ENCODE measurements around the gene BBS12. TPM values are rescaled to one million over a fixed set of nuclear protein-coding genes. Genes with fewer than 3 reads are reported as not detected.
A peak's percentile ranks its signal among the peaks of the same experiment; 100 is the strongest.

The BBS12 gene
- total RNA-seq, 4 donors from 2014 or later, result 3.0 to 5.7 (median 4.0) TPM

- no peaks in the 10 kb centered on the region for H3K9me3 ChIP-seq
- 34% methylated on average over 4 of the region's 4 CpGs for WGBS
- no peak for TF ChIP-seq POLR2A (IDR thresholded peaks at IDR 0.05; ENCODE audit: low read depth)
- TF ChIP-seq CTCF (IDR thresholded peaks at IDR 0.05), result peak; percentile 64 to 79 (median 78)
- H3K27me3 ChIP-seq, result no peaks in the 10 kb centered on the region
- intact Hi-C loops (cut with DNase I), result loop anchor here (1.0 kb wide), 1 partner anchor 115 kb away; no protein-coding TSS in a partner anchor
- H3K27ac ChIP-seq (replicated peaks in 1 of 4), result no peak overlapping the region
- H3K4me1 ChIP-seq, result no peaks in the 10 kb centered on the region
- no peak for DNase-seq (ENCODE audit: extremely low spot score)
- no peaks in the 10 kb centered on the region for H3K36me3 ChIP-seq
- no peak overlapping the region for H3K4me3 ChIP-seq
Measured at GRCh38 chr4:122716825-122717448, 15.6 kb upstream of the BBS12 start.

- Histone ChIP-seq H3K4me3 (no peak overlapping the region), H3K27ac (replicated peaks in 1 of 4) (no peak overlapping the region), H3K9me3 (no peaks in the 10 kb centered on the region), H3K36me3 (no peaks in the 10 kb centered on the region), H3K4me1 (no peaks in the 10 kb centered on the region), H3K27me3 (no peaks in the 10 kb centered on the region)
- intact Hi-C loops (cut with DNase I), result no loop called here
- TF ChIP-seq CTCF (IDR thresholded peaks at IDR 0.05) (no peak), POLR2AphosphoS5 (IDR thresholded peaks at IDR 0.05) (no peak), POLR2A (IDR thresholded peaks at IDR 0.05; ENCODE audit: low read depth) (no peak), EP300 (IDR thresholded peaks at IDR 0.05) (no peak)
- DNase-seq (ENCODE audit: extremely low spot score), result no peak
- 62% methylated on average over 2 of the region's 2 CpGs for WGBS
Measured at GRCh38 chr4:122718281-122718680, 14.2 kb upstream of the BBS12 start.

- intact Hi-C loops (cut with DNase I), result no loop called here
- Histone ChIP-seq H3K36me3 (no peaks in the 10 kb centered on the region), H3K27ac (replicated peaks in 1 of 4) (no peak overlapping the region), H3K27me3 (no peaks in the 10 kb centered on the region), H3K4me3 (no peak overlapping the region), H3K9me3 (no peaks in the 10 kb centered on the region), H3K4me1 (no peaks in the 10 kb centered on the region)
- no peak for DNase-seq (ENCODE audit: extremely low spot score)
- TF ChIP-seq CTCF (IDR thresholded peaks at IDR 0.05) (no peak), POLR2A (IDR thresholded peaks at IDR 0.05; ENCODE audit: low read depth) (no peak), POLR2AphosphoS5 (IDR thresholded peaks at IDR 0.05) (no peak), EP300 (IDR thresholded peaks at IDR 0.05) (no peak)
- 85% methylated on average over 1 of the region's 1 CpG for WGBS
Measured at GRCh38 chr4:122722256-122722655, 10.2 kb upstream of the BBS12 start.

GRCh38 chr4:122728856-122729255 lies 3.6 kb upstream of the BBS12 start:
- no peak for TF ChIP-seq POLR2A (IDR thresholded peaks at IDR 0.05; ENCODE audit: low read depth)
- no peak for TF ChIP-seq POLR2AphosphoS5 (IDR thresholded peaks at IDR 0.05)
- TF ChIP-seq EP300 (IDR thresholded peaks at IDR 0.05), result no peak
- TF ChIP-seq CTCF (IDR thresholded peaks at IDR 0.05), result no peak
- DNase-seq (ENCODE audit: extremely low spot score), result no peak
- WGBS, result 82% methylated on average over 1 of the region's 1 CpG
- intact Hi-C loops (cut with DNase I), result no loop called here
- Histone ChIP-seq H3K4me3 (no peak overlapping the region), H3K27ac (replicated peaks in 1 of 4) (no peak overlapping the region), H3K36me3 (no peaks in the 10 kb centered on the region), H3K9me3 (no peaks in the 10 kb centered on the region), H3K27me3 (no peaks in the 10 kb centered on the region), H3K4me1 (peaks cover 7 to 19% (median 16%) of the 10 kb centered on the region in 4 donors)

GRCh38 chr4:122731676-122732075 lies 828 bp upstream of the BBS12 start:
- Histone ChIP-seq H3K9me3 (no peaks in the 10 kb centered on the region), H3K4me1 (peaks cover 10 to 30% (median 21%) of the 10 kb centered on the region in 4 donors), H3K36me3 (no peaks in the 10 kb centered on the region), H3K27me3 (no peaks in the 10 kb centered on the region), H3K4me3 (peak overlapping the region; percentile 73 to 79 (median 78)), H3K27ac (replicated peaks in 1 of 4) (peak overlapping the region; percentile 74 to 92 (median 84))
- TF ChIP-seq POLR2AphosphoS5 (IDR thresholded peaks at IDR 0.05), result no peak
- TF ChIP-seq EP300 (IDR thresholded peaks at IDR 0.05), result no peak
- 48% methylated on average over 2 of the region's 2 CpGs for WGBS
- no peak for DNase-seq (ENCODE audit: extremely low spot score)
- intact Hi-C loops (cut with DNase I), result no loop called here

All from esophagus muscularis mucosa (tissue), 4 donors.